Liver (tissue), 9 donors: ENCODE measurements around the gene CYB5R4. TPM values are rescaled to one million over a fixed set of nuclear protein-coding genes. Genes with fewer than 3 reads are reported as not detected.

ENCODE experiments used
- DNase-seq: peaks from one replicate; pipeline ENCODE4 v3.0.0-alpha.2; 2017; ENCODE audit warnings: low spot score
- H3K27ac ChIP-seq, 2 donors: one replicate each; pipeline ENCODE4 v1.7.0; 2013; ENCODE audit warnings: inconsistent platforms in 2 of 2, low read length in 2 of 2, control low read depth in 1 of 2, low read depth in 1 of 2, mild to moderate bottlenecking in 1 of 2
- H3K27me3 ChIP-seq, 4 donors: one replicate each; pipeline versions ENCODE4 v1.6.1 to v1.7.0; 2013; ENCODE audit warnings: low read length in 3 of 4, inconsistent platforms in 1 of 4, mild to moderate bottlenecking in 1 of 4, moderate library complexity in 1 of 4; ENCODE audit not compliant: control insufficient read depth in 4 of 4, insufficient read depth in 4 of 4
- H3K36me3 ChIP-seq, 4 donors: one replicate each; pipeline versions ENCODE4 v1.6.1 to v1.7.0; 2013; ENCODE audit warnings: low read length in 3 of 4, mild to moderate bottlenecking in 3 of 4, low read depth in 1 of 4, moderate library complexity in 1 of 4; ENCODE audit not compliant: control insufficient read depth in 4 of 4, insufficient read depth in 3 of 4
- H3K4me1 ChIP-seq, 4 donors: one replicate each; pipeline versions ENCODE4 v1.6.1 to v1.7.0; 2013; ENCODE audit warnings: low read length in 3 of 4, mild to moderate bottlenecking in 3 of 4, moderate library complexity in 1 of 4; ENCODE audit not compliant: control insufficient read depth in 4 of 4, insufficient read depth in 4 of 4
- H3K4me3 ChIP-seq, 3 donors: one replicate each; pipeline versions ENCODE4 v1.6.1 to v1.7.0; 2013; ENCODE audit warnings: low read length in 3 of 3, control low read depth in 1 of 3, low read depth in 1 of 3, mild to moderate bottlenecking in 1 of 3
- H3K9ac ChIP-seq, 2 donors: one replicate each; pipeline ENCODE4 v1.7.0; 2013; ENCODE audit warnings: low read length in 2 of 2, mild to moderate bottlenecking in 2 of 2, moderate library complexity in 2 of 2, control low read depth in 1 of 2, low read depth in 1 of 2
- H3K9me3 ChIP-seq, 4 donors: one replicate each; pipeline versions ENCODE4 v1.6.1 to v1.7.0; 2013; ENCODE audit warnings: low read length in 3 of 4; ENCODE audit not compliant: control insufficient read depth in 4 of 4
- ATF3 ChIP-seq: IDR thresholded peaks from 2 replicates; pipeline ENCODE4 v1.6.1; 2016; ENCODE audit warnings: antibody characterized with exemption
- CTCF ChIP-seq: fragments of 150-350 bp; IDR thresholded peaks from 2 replicates; pipeline ENCODE4 v1.5.1; 2017; ENCODE audit warnings: improper control_type of control experiment, low read depth, low read length; ENCODE audit not compliant: missing input control
- EGR1 ChIP-seq, 2 donors: IDR thresholded peaks; 2 replicates each; pipeline ENCODE4 v1.6.1; 2016 to 2018; ENCODE audit warnings: antibody characterized with exemption in 2 of 2, low read depth in 2 of 2
- FOXA1 ChIP-seq: IDR thresholded peaks from 2 replicates; pipeline ENCODE4 v1.6.1; 2016; ENCODE audit warnings: antibody characterized with exemption
- FOXA2 ChIP-seq: IDR thresholded peaks from 2 replicates; pipeline ENCODE4 v1.6.1; 2016; ENCODE audit warnings: antibody characterized with exemption
- GABPA ChIP-seq, 2 donors: IDR thresholded peaks in 1 of 2; conservative IDR thresholded peaks in 1 of 2; 2 replicates each; pipeline ENCODE4 v1.6.1; 2016; ENCODE audit warnings: antibody characterized with exemption in 2 of 2, mild to moderate bottlenecking in 1 of 2, moderate library complexity in 1 of 2
- HNF4A ChIP-seq, 2 donors: conservative IDR thresholded peaks; 2 replicates each; pipeline ENCODE4 v1.6.1; 2016; ENCODE audit warnings: antibody characterized with exemption in 2 of 2, mild to moderate bottlenecking in 2 of 2
- HNF4G ChIP-seq: IDR thresholded peaks from 2 replicates; pipeline ENCODE4 v1.6.1; 2016; ENCODE audit warnings: antibody characterized with exemption
- NR2F2 ChIP-seq: IDR thresholded peaks from 2 replicates; pipeline ENCODE4 v1.6.1; 2016; ENCODE audit warnings: antibody characterized with exemption
- RAD21 ChIP-seq, 2 donors: IDR thresholded peaks; 2 replicates each; pipeline ENCODE4 v1.6.1; 2016; ENCODE audit warnings: antibody characterized with exemption in 2 of 2, mild to moderate bottlenecking in 2 of 2
- REST ChIP-seq: IDR thresholded peaks from 2 replicates; pipeline ENCODE4 v1.6.1; 2016; ENCODE audit warnings: antibody characterized with exemption, mild to moderate bottlenecking
- RXRA ChIP-seq, 2 donors: IDR thresholded peaks; 2 replicates each; pipeline ENCODE4 v1.6.1; 2017 to 2018; ENCODE audit warnings: antibody characterized with exemption in 2 of 2, mild to moderate bottlenecking in 1 of 2
- TAF1 ChIP-seq: conservative IDR thresholded peaks from 2 replicates; pipeline ENCODE4 v1.6.1; 2016; ENCODE audit warnings: antibody characterized with exemption, mild to moderate bottlenecking
- YY1 ChIP-seq: IDR thresholded peaks from 2 replicates; pipeline ENCODE4 v1.6.1; 2016; ENCODE audit warnings: antibody characterized with exemption, mild to moderate bottlenecking
- WGBS: extraction: QIAGEN DNeasy Blood & Tissue Kit; methylation state at CpG from one replicate; pipeline ENCODE4 v1.1.7; 2013; 5-methylcytosine and 5-hydroxymethylcytosine counted together
- polyA plus RNA-seq, 2 donors: library from polyadenylated mRNA; stranded (reverse) in 1 of 2; unstranded in 1 of 2; fragments of 200-250 nt in 1 of 2; fragments of >200 nt in 1 of 2; fragmentation: Nextera tagmentation in 1 of 2; extraction: Ambion mirVana in 1 of 2; gene quantifications; one replicate each; pipeline versions ENCODE4 v1.2.1 to v1.2.3, GENCODE V29; 2013 to 2015
- total RNA-seq, 2 donors: library from RNA; depleted of rRNA; stranded (reverse); fragments of >200 nt; gene quantifications; one replicate each; pipeline ENCODE4 v1.2.3, GENCODE V29; 2014
- TF ChIP-seq, protein P1 (sequence below): IDR thresholded peaks from 2 replicates; pipeline ENCODE4 v1.6.1; 2016; ENCODE audit warnings: antibody characterized with exemption
- TF ChIP-seq, protein P2 (sequence below): IDR thresholded peaks from 2 replicates; pipeline ENCODE4 v1.6.1; 2016; ENCODE audit warnings: antibody characterized with exemption
- donor health status: healthy.
- donor health status: healthy.
- donor health status: healthy.
- donor health status: healthy.
- donor health status: healthy.

The CYB5R4 gene
- total and polyA plus RNA-seq, 4 donors = 3.4 to 7.8 (median 5.4) TPM

DNA sequence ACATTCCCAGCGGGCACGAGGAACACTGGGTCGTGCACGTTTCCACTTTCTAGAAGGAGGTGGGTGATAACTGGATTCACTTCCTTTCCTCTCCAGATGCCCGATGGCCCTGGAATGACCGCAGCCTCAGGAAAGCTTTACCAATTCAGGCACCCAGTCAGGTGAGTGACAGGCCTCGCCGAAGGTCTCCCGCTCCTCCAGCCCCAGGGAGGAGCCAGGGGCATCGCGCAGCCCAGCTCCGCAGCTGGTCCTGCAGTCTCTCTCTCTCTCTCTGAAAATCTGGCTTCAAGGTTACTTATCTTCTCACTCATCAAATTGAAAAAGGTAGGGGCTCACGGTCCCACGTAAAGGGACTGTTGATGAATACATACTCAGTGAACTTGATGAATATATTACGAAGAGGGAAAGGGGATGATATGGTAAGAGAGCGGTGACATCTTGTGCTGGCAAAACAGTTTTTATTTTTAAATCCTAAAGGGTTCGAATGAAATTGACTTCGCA is 5.4 kb upstream of the CYB5R4 start:
- TF ChIP-seq HNF4A (conservative IDR thresholded peaks at IDR 0.05) = no peak
- no peak for TF ChIP-seq REST
- no peak for TF ChIP-seq NR2F2
- TF ChIP-seq FOXA2 = no peak
- TF ChIP-seq RAD21 (IDR thresholded peaks at IDR 0.05) = no peak
- no peak for TF ChIP-seq TAF1
- TF ChIP-seq EGR1 (IDR thresholded peaks at IDR 0.05; ENCODE audit: low read depth in 2 of 2) = no peak
- TF ChIP-seq, protein P1, sequence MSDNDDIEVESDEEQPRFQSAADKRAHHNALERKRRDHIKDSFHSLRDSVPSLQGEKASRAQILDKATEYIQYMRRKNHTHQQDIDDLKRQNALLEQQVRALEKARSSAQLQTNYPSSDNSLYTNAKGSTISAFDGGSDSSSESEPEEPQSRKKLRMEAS = no peak
- TF ChIP-seq RXRA (IDR thresholded peaks at IDR 0.05) = no peak
- no peak for TF ChIP-seq HNF4G
- TF ChIP-seq, protein P2, sequence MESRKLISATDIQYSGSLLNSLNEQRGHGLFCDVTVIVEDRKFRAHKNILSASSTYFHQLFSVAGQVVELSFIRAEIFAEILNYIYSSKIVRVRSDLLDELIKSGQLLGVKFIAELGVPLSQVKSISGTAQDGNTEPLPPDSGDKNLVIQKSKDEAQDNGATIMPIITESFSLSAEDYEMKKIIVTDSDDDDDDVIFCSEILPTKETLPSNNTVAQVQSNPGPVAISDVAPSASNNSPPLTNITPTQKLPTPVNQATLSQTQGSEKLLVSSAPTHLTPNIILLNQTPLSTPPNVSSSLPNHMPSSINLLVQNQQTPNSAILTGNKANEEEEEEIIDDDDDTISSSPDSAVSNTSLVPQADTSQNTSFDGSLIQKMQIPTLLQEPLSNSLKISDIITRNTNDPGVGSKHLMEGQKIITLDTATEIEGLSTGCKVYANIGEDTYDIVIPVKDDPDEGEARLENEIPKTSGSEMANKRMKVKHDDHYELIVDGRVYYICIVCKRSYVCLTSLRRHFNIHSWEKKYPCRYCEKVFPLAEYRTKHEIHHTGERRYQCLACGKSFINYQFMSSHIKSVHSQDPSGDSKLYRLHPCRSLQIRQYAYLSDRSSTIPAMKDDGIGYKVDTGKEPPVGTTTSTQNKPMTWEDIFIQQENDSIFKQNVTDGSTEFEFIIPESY = no peak
- no peak for TF ChIP-seq FOXA1
- DNase-seq = no peak
- WGBS = 8% methylated on average over 18 of the region's 18 CpGs
- Histone ChIP-seq H3K4me1 (peaks cover 11 to 17% (median 14%) of the 10 kb centered on the region in 4 donors), H3K4me3 (no peak overlapping the region), H3K36me3 (no peaks in the 10 kb centered on the region), H3K27ac (no peak overlapping the region), H3K9ac (no peak overlapping the region), H3K9me3 (no peaks in the 10 kb centered on the region), H3K27me3 (peaks cover 2 to 11% (median 7%) of the 10 kb centered on the region in 4 donors)

- no peak for DNase-seq
- H3K27ac ChIP-seq = no peak overlapping the region
- H3K27me3 ChIP-seq = peaks cover 2 to 9% (median 6%) of the 10 kb centered on the region in 4 donors
- H3K9me3 ChIP-seq = no peaks in the 10 kb centered on the region
- H3K36me3 ChIP-seq = no peaks in the 10 kb centered on the region
- peaks cover 11 to 19% (median 17%) of the 10 kb centered on the region in 4 donors for H3K4me1 ChIP-seq
- 60% methylated on average over 5 of the region's 5 CpGs for WGBS
- H3K4me3 ChIP-seq = no peak overlapping the region
- TF ChIP-seq RAD21 (IDR thresholded peaks at IDR 0.05) (no peak), CTCF (no peak), REST (no peak), RXRA (IDR thresholded peaks at IDR 0.05) (no peak), GABPA (IDR thresholded peaks at IDR 0.05 in 1 of 2, conservative IDR thresholded peaks at IDR 0.05 in 1 of 2) (no peak), HNF4A (conservative IDR thresholded peaks at IDR 0.05) (no peak), FOXA1 (no peak), EGR1 (IDR thresholded peaks at IDR 0.05; ENCODE audit: low read depth in 2 of 2) (no peak), YY1 (no peak), HNF4G (no peak), ATF3 (no peak)
- H3K9ac ChIP-seq = no peak overlapping the region
Observed at GRCh38 chr6:83854766-83855165, 4.7 kb upstream of the CYB5R4 start.
